Esophagus squamous epithelium (tissue), 5 donors: ENCODE results near the gene SUPT3H. TPM values are rescaled to one million over a fixed set of nuclear protein-coding genes. Genes with fewer than 3 reads are reported as not detected.

Source experiments
- DNase-seq: peaks from one replicate; lab custom pipeline; 2025; lab: John Stamatoyannopoulos, UW
- H3K27ac ChIP-seq, 4 donors: fragments of 200-600 bp; sonication (generic); one replicate each; pipeline ENCODE4 v1.5.1; 2016 to 2019; ENCODE audit warnings: mild to moderate bottlenecking in 1 of 4
- H3K27me3 ChIP-seq, 4 donors: fragments of 200-600 bp; sonication (generic); 1 replicate in 3 of 4; 2 replicates in 1 of 4; pipeline versions ENCODE4 v1.5.1 to v1.6.0; 2017 to 2021; ENCODE audit warnings: antibody characterized with exemption in 1 of 4
- H3K36me3 ChIP-seq, 3 donors: fragments of 200-600 bp; sonication (generic); one replicate each; pipeline ENCODE4 v1.5.1; 2016 to 2019
- H3K4me1 ChIP-seq, 3 donors: fragments of 200-600 bp; sonication (generic); one replicate each; pipeline ENCODE4 v1.5.1; 2017 to 2019
- H3K4me3 ChIP-seq, 4 donors: fragments of 200-600 bp; sonication (generic); 1 replicate in 3 of 4; 2 replicates in 1 of 4; pipeline ENCODE4 v1.5.1; 2016 to 2019; ENCODE audit warnings: mild to moderate bottlenecking in 2 of 4, moderate library complexity in 1 of 4
- H3K9me3 ChIP-seq, 3 donors: fragments of 200-600 bp; sonication (generic); one replicate each; pipeline ENCODE4 v1.5.1; 2016 to 2019
- CTCF ChIP-seq, 6 experiments: fragments of 450-650 bp in 4 of 6; fragments of 200-600 bp in 2 of 6; sonication (generic) in 2 of 6; IDR thresholded peaks; one replicate each; pipeline ENCODE4 v1.5.1; 2016 to 2019; ENCODE audit warnings: antibody characterized with exemption in 6 of 6, mild to moderate bottlenecking in 4 of 6, moderate library complexity in 4 of 6
- POLR2A ChIP-seq, 4 donors: fragments of 450-650 bp; IDR thresholded peaks; one replicate each; pipeline ENCODE4 v1.6.1; 2017; ENCODE audit warnings: antibody characterized with exemption in 4 of 4, mild to moderate bottlenecking in 4 of 4, moderate library complexity in 3 of 4
- WGBS, 2 donors: methylation state at CpG; one replicate each; pipeline ENCODE4 v1.1.5; 2018; 5-methylcytosine and 5-hydroxymethylcytosine counted together
- intact Hi-C: fragments of 100-400 bp; cut with DNase I; formaldehyde crosslinking; loops from one replicate; pipeline ENCODE4 v1.15.0; 2022
- total RNA-seq, 4 donors: library from RNA; depleted of rRNA; stranded (reverse); fragments of >200 nt; gene quantifications; one replicate each; pipeline ENCODE4 v1.1.0, GENCODE V29; 2016
- donor health status: DM: yes; HTN: yes; CAD: no.

The SUPT3H gene
- total RNA-seq, 4 donors from 2014 or later: 3.6 to 10.9 (median 5.3) TPM

DNA sequence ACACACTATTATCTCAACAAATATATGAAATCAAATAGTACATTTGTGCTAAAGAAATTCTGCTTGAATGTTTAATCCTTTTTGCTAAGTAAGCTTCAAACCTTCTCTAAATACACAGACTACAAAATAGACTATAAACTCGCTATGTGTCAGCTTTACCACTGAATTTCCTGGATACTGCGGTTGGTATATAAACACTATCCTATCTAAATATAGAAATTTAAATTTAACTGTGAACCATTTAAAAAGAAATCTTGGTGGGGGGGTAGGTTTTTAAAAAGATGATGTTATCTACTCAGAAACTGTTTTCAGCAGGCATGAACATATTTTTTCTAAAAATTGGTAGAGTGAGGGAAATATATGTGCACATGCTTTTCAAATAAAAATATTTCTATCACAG lies 356.1 kb downstream of the SUPT3H start:
- H3K36me3 ChIP-seq: no peaks in the 10 kb centered on the region
- TF ChIP-seq CTCF (IDR thresholded peaks at IDR 0.05) (no peak), POLR2A (IDR thresholded peaks at IDR 0.05) (no peak)
- 41 to 47% methylated on average over 2 of the region's 2 CpGs for WGBS, 2 donors
- H3K27ac ChIP-seq: no peak overlapping the region
- no peaks in the 10 kb centered on the region for H3K27me3 ChIP-seq
- no peaks in the 10 kb centered on the region for H3K9me3 ChIP-seq
- intact Hi-C loops: no loop called here
- no peak for DNase-seq
- H3K4me1 ChIP-seq: no peaks in the 10 kb centered on the region
- no peak overlapping the region for H3K4me3 ChIP-seq

DNA sequence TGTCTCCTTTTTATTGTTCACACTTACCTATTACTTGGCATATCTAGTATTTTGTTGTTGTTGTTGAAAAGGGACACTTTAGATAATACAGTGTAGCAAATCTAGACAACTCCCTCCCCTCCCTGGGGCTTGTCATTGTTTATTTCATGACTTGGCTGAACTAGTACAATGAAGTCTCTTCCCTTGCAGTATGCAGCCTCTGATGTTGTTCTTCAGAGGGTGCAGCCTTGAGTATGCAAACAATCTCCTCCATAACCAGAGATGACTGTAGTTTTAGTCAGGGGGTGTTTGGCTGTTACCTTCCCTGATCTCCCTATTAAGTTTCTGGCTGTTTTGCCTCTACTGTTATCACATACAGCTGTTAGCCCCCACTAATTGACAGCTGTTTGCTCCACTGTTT lies 365.0 kb downstream of the SUPT3H start:
- DNase-seq: no peak
- no peak for TF ChIP-seq POLR2A (IDR thresholded peaks at IDR 0.05)
- no peak for TF ChIP-seq CTCF (IDR thresholded peaks at IDR 0.05)
- H3K27me3 ChIP-seq: no peaks in the 10 kb centered on the region
- intact Hi-C loops: no loop called here
- no peaks in the 10 kb centered on the region for H3K36me3 ChIP-seq
- no peak overlapping the region for H3K27ac ChIP-seq
- H3K4me1 ChIP-seq: no peaks in the 10 kb centered on the region
- H3K9me3 ChIP-seq: no peaks in the 10 kb centered on the region
- H3K4me3 ChIP-seq: no peak overlapping the region

- Histone ChIP-seq H3K4me3 (no peak overlapping the region), H3K27me3 (no peaks in the 10 kb centered on the region), H3K9me3 (no peaks in the 10 kb centered on the region), H3K36me3 (no peaks in the 10 kb centered on the region), H3K4me1 (no peaks in the 10 kb centered on the region), H3K27ac (no peak overlapping the region)
- TF ChIP-seq CTCF (IDR thresholded peaks at IDR 0.05): no peak
- no peak for TF ChIP-seq POLR2A (IDR thresholded peaks at IDR 0.05)
- WGBS, 2 donors: 49 to 64% methylated on average over 3 of the region's 3 CpGs
- no peak for DNase-seq
- intact Hi-C loops: no loop called here
Measured at GRCh38 chr6:45009576-45009975, 368.2 kb downstream of the SUPT3H start.

DNA sequence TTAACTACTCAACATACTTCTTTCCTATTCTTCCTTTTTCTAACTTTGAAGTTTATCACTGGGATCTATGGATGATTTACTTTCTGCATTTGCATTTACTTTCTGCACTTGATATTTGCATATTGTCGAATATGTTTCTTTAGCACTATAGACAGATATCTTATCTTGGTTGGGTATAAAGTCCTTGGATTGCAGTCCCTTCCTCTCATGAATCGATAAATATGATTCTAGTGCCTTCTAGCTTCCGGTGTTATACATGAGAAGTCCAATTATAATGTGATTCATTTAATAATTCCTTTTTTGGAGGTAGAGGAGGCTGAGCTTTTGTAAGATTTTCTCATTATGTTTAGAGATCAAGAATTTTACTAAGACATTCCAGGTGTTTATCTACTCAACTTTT lies 370.8 kb downstream of the SUPT3H start:
- Histone ChIP-seq H3K27me3 (no peaks in the 10 kb centered on the region), H3K4me3 (no peak overlapping the region), H3K9me3 (no peaks in the 10 kb centered on the region), H3K4me1 (no peaks in the 10 kb centered on the region), H3K27ac (no peak overlapping the region), H3K36me3 (no peaks in the 10 kb centered on the region)
- intact Hi-C loops: no loop called here
- WGBS, 2 donors: 91 to 93% methylated on average over 3 of the region's 3 CpGs
- TF ChIP-seq POLR2A (IDR thresholded peaks at IDR 0.05) (no peak), CTCF (IDR thresholded peaks at IDR 0.05) (no peak)
- no peak for DNase-seq

DNA sequence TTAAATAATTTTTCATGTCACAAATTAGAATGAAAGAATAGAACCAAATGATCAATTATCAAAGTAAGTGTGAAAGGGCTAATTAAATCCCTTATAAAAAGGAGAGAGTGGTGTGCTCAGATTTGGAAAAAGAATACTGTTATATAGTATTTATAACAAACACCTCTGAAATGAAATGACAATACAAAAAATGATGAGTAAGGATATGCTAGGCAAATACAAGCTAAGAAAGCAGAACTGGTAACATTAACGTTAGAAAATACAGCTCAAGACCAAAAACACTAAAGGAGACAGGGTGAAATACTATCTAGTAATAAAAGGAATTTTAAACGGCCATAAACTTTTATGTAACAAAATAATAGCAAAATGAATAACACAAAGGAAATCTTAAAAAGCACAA lies 373.8 kb downstream of the SUPT3H start:
- WGBS, 2 donors: 42 to 48% methylated on average over 2 of the region's 2 CpGs
- TF ChIP-seq POLR2A (IDR thresholded peaks at IDR 0.05) (no peak), CTCF (IDR thresholded peaks at IDR 0.05) (no peak)
- no peaks in the 10 kb centered on the region for H3K36me3 ChIP-seq
- no peak overlapping the region for H3K4me3 ChIP-seq
- no peaks in the 10 kb centered on the region for H3K9me3 ChIP-seq
- no peaks in the 10 kb centered on the region for H3K27me3 ChIP-seq
- no peaks in the 10 kb centered on the region for H3K4me1 ChIP-seq
- intact Hi-C loops: no loop called here
- DNase-seq: no peak
- no peak overlapping the region for H3K27ac ChIP-seq
